K562 (cell line): ENCODE data around the gene ZNF646. TPM values are rescaled to one million over a fixed set of nuclear protein-coding genes. Genes with fewer than 3 reads are reported as not detected.

Experiments
- ATAC-seq: fragments of 200-7000 bp; cut with Tn5 transposase; 3 replicates; pipeline ENCODE4 v1.9.1; 2020; ENCODE audit warnings: moderate library complexity
- BruUV-seq: library from RNA; stranded (reverse); fragments of 400-500 nt; replicated peaks from 2 replicates; lab custom pipeline; 2021; lab: Mats Ljungman, UMichigan
- CTCF ChIA-PET: fragments of 300-600 bp; formaldehyde crosslinking; extraction: SDS; loops from one replicate; lab custom pipeline; 2021; ENCODE audit warnings: low intra/inter-chr PET ratio; lab: Yijun Ruan, JAX
- POLR2A ChIA-PET: fragments of 300-600, 350-650 bp; sonication (Branson Sonifier 250); formaldehyde crosslinking; extraction: SDS; loops from one replicate; lab custom pipeline; 2021; ENCODE audit warnings: antibody characterized with exemption, inconsistent platforms; lab: Yijun Ruan, JAX
- DNase-seq, 4 experiments: peaks; one replicate each; pipeline versions ENCODE4 v3.0.0 to v3.0.0-alpha.2; 2011 to 2018; ENCODE audit warnings: low spot score in 3 of 4, mixed read lengths in 3 of 4; ENCODE audit errors: extremely low read depth in 1 of 4
- FAIRE-seq: peaks from 2 replicates; lab custom pipeline; 2011; peaks lifted over from hg19 to GRCh38; lab: Jason Lieb, UNC
- H2AFZ ChIP-seq: 2 replicates; pipeline ENCODE4 v1.6.0; 2011; ENCODE audit warnings: low read depth, low read length, control low read depth, inconsistent platforms
- H3K27ac ChIP-seq: fragments of 200-600 bp; 3 replicates; pipeline ENCODE4 v1.8.0; 2011; ENCODE audit warnings: low read depth, mild to moderate bottlenecking, control low read depth, inconsistent platforms, low read length, moderate library complexity, mixed read lengths; ENCODE audit errors: extremely low read depth
- H3K27me3 ChIP-seq, 2 experiments: fragments of 300-600 bp in 1 of 2; 2 replicates in 1 of 2; 3 replicates in 1 of 2; pipeline versions ENCODE4 v1.6.0 to v1.8.0; 2011; ENCODE audit warnings: inconsistent platforms in 2 of 2, low read length in 2 of 2, mild to moderate bottlenecking in 1 of 2, mixed read lengths in 1 of 2, moderate library complexity in 1 of 2; ENCODE audit not compliant: control insufficient read depth in 2 of 2, insufficient read depth in 2 of 2
- H3K36me3 ChIP-seq: fragments of 300-600 bp; 3 replicates; pipeline ENCODE4 v1.8.0; 2011; ENCODE audit warnings: mild to moderate bottlenecking, low read length, inconsistent platforms; ENCODE audit not compliant: control insufficient read depth, insufficient read depth
- H3K4me1 ChIP-seq, 2 experiments: fragments of 200-600 bp in 1 of 2; replicated peaks in 1 of 2; 2 replicates in 1 of 2; 3 replicates in 1 of 2; pipeline versions ENCODE4 v1.5.1 to v1.8.0; 2011; ENCODE audit warnings: inconsistent platforms in 2 of 2, low read length in 2 of 2, mild to moderate bottlenecking in 1 of 2, mixed read lengths in 1 of 2, moderate library complexity in 1 of 2; ENCODE audit not compliant: control insufficient read depth in 2 of 2, insufficient read depth in 2 of 2
- H3K4me2 ChIP-seq: 2 replicates; pipeline ENCODE4 v1.6.1; 2011; ENCODE audit warnings: low read length, control low read depth, inconsistent platforms, mixed read lengths; ENCODE audit not compliant: insufficient read depth
- H3K4me3 ChIP-seq: fragments of 200-600 bp; sonication (generic), shearing (Covaris generic); 2 replicates; pipeline ENCODE4 v1.5.1; 2016; ENCODE audit warnings: control low read depth, inconsistent platforms
- H3K79me2 ChIP-seq: fragments of 200-600 bp; 3 replicates; pipeline ENCODE4 v1.8.0; 2011; ENCODE audit warnings: low read length, inconsistent platforms; ENCODE audit not compliant: control insufficient read depth, insufficient read depth
- H3K9ac ChIP-seq, 2 experiments: 2 replicates each; pipeline versions ENCODE4 v1.6.0 to v1.6.1; 2011; ENCODE audit warnings: low read depth in 2 of 2, low read length in 2 of 2, control low read depth in 1 of 2, inconsistent platforms in 1 of 2, mild to moderate bottlenecking in 1 of 2, mixed read lengths in 1 of 2; ENCODE audit not compliant: insufficient read depth in 1 of 2
- H3K9me1 ChIP-seq: one replicate; pipeline ENCODE4 v1.6.0; 2011; ENCODE audit warnings: inconsistent platforms, mild to moderate bottlenecking, low read length, moderate library complexity; ENCODE audit not compliant: control insufficient read depth, insufficient read depth
- H3K9me3 ChIP-seq: replicated peaks from 2 replicates; pipeline ENCODE4 v1.5.1; 2011; ENCODE audit warnings: low read depth, low read length, inconsistent platforms; ENCODE audit not compliant: control insufficient read depth, insufficient read depth
- H4K20me1 ChIP-seq: replicated peaks from 2 replicates; pipeline ENCODE4 v1.6.1; 2011; ENCODE audit warnings: low read length, inconsistent platforms, mixed read lengths; ENCODE audit not compliant: control insufficient read depth, insufficient read depth
- KLF1 ChIP-seq: fragments of 450-650 bp; IDR thresholded peaks from 2 replicates; pipeline ENCODE4 v1.6.1; 2016; ENCODE audit warnings: missing genetic modification characterization, missing compliant biosample characterization
- RBFOX2 ChIP-seq: fragments of 200-400 bp; formaldehyde crosslinking; IDR thresholded peaks from 2 replicates; pipeline ENCODE4 v1.6.1; 2017; ENCODE audit warnings: low read depth, mild to moderate bottlenecking, low read length, moderate library complexity
- SIRT6 ChIP-seq: IDR thresholded peaks from one replicate; pipeline ENCODE4 v1.6.1; 2012; ENCODE audit warnings: low read depth, mild to moderate bottlenecking, control low read depth, inconsistent platforms, low read length, moderate library complexity
- TCF7L2 ChIP-seq: fragments of 150-350 bp; IDR thresholded peaks from 2 replicates; pipeline ENCODE4 v1.6.1; 2016; ENCODE audit warnings: low read depth, mild to moderate bottlenecking, low read length, moderate library complexity
- ZFP36 ChIP-seq: fragments of 150-350 bp; IDR thresholded peaks from 2 replicates; pipeline ENCODE4 v1.6.1; 2018; ENCODE audit warnings: low read length, low read depth; ENCODE audit not compliant: partially characterized antibody
- ZNF124 ChIP-seq: sonication (generic); formaldehyde crosslinking; IDR thresholded peaks from 2 replicates; pipeline ENCODE4 v1.8.1; 2022; ENCODE audit warnings: missing genetic modification reagents
- ZNF224 ChIP-seq: sonication (generic); formaldehyde crosslinking; IDR thresholded peaks from 2 replicates; pipeline ENCODE4 v1.8.0; 2022; ENCODE audit warnings: mild to moderate bottlenecking, missing genetic modification reagents
- ZNF282 ChIP-seq: sonication (generic); formaldehyde crosslinking; IDR thresholded peaks from 2 replicates; pipeline ENCODE4 v1.8.1; 2023; ENCODE audit warnings: missing genetic modification reagents
- WGBS: fragments of 100-300 bp; shearing (Covaris generic); methylation state at CpG from one replicate; pipeline ENCODE4 v1.1.6; 2016; ENCODE audit warnings: low coverage, mixed read lengths; ENCODE audit not compliant: insufficient coverage; ENCODE audit errors: missing lambda C conversion rate; 5-methylcytosine and 5-hydroxymethylcytosine counted together
- in situ Hi-C: fragments of 300-500 bp; cut with MboI; formaldehyde crosslinking; loops from 4 replicates; pipeline ENCODE4 v1.15.0; 2018; ENCODE audit warnings: inconsistent platforms, mixed read lengths
- intact Hi-C: fragments of 100-400 bp; cut with micrococcal nuclease; formaldehyde crosslinking; loops from 2 replicates; pipeline ENCODE4 v1.14.2; 2022
- polyA plus RNA-seq, 8 experiments: library from polyadenylated mRNA; depleted of rRNA in 4 of 8; stranded (reverse) in 5 of 8; unstranded in 3 of 8; fragments of >200 nt; fragmentation: Nextera tagmentation in 2 of 8; fragmentation: Illumina TruSeq in 1 of 8; extraction: Ambion mirVana in 2 of 8; extraction: Trizol in 1 of 8; gene quantifications; 2 replicates each; pipeline versions ENCODE4 v1.2.1 to v1.2.3, GENCODE V29; 2011 to 2014; ENCODE audit warnings: inconsistent platforms in 1 of 8, missing spikeins in 1 of 8
- total RNA-seq, 7 experiments: library from RNA; depleted of rRNA in 6 of 7; stranded (reverse); fragments of >200 nt in 6 of 7; fragmentation: Illumina TruSeq in 2 of 7; extraction: Trizol in 2 of 7; gene quantifications; 2 replicates each; pipeline versions ENCODE4 v1.2.1 to v1.2.3, GENCODE V29; 2011 to 2021; ENCODE audit warnings: low replicate concordance in 1 of 7

Gene ZNF646
- total and polyA plus RNA-seq, 9 of the 15 experiments (the other 6 are each of a cell fraction or from before 2014, with no cell fraction given), result 0.08 to 20.6 (median 8.0) TPM

DNA sequence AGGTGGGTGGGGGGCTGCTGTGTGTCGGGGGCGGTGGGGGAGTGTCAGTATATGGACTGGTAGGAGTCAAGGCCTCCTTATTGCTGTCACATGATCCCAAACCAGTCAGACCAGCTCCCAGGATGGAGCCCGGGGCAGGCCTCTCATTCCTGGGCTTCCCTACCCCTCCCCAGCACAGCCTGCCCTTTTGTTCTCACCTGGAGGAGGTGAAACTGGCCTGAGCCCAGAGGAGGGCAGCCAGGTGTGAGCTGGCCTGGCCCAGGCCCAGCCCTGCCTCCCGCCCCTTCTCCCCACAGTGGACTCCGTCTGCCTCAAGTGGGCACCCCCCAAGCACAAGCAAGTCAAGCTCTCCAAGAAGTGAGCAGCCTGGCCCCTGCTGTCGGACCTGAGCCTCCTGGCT, 56.7 kb downstream of the ZNF646 start:
- 91% methylated on average over 2 of the region's 6 CpGs for WGBS
- DNase-seq, result no peak
- no TSS peak for BruUV-seq
- H3K9ac ChIP-seq, result no peak overlapping the region
- intact Hi-C loops, result no loop called here
- no peaks in the 10 kb centered on the region for H3K27me3 ChIP-seq
- no peaks in the 10 kb centered on the region for H4K20me1 ChIP-seq
- in situ Hi-C loops, result no loop called here
- ChIA-PET POLR2A (interaction anchor here (0.7 to 2.4 kb wide), 5 partner anchors 11 to 52 kb away, joined by 3 to 9 read pairs (median 4); partner anchors contain the start of genes FUS and KAT8), CTCF (no interaction called here)
- ATAC-seq, result no peak
- peaks cover 46 to 89% of the 10 kb centered on the region in 2 experiments for H3K4me1 ChIP-seq
- no peaks in the 10 kb centered on the region for H3K9me1 ChIP-seq
- H3K79me2 ChIP-seq, result no peaks in the 10 kb centered on the region
- no peak overlapping the region for H3K27ac ChIP-seq
- no peak overlapping the region for H3K4me2 ChIP-seq
- FAIRE-seq, result no peak
- H3K9me3 ChIP-seq, result no peaks in the 10 kb centered on the region
- peaks cover 56% of the 10 kb centered on the region; the same call in 2 of the 3 replicates for H3K36me3 ChIP-seq
- no peak overlapping the region for H2AFZ ChIP-seq
- TF ChIP-seq ZFP36 (no peak), RBFOX2 (peak; percentile 11; the same call in 1 of the 2 replicates), SIRT6 (no peak), ZNF224 (CRISPR knock-in tag) (no peak), ZNF124 (CRISPR knock-in tag) (no peak), ZNF282 (CRISPR knock-in tag) (no peak), KLF1 (tag) (no peak)
- TF ChIP-seq, all 486 proteins: peak for 1
- no peak overlapping the region for H3K4me3 ChIP-seq

DNA sequence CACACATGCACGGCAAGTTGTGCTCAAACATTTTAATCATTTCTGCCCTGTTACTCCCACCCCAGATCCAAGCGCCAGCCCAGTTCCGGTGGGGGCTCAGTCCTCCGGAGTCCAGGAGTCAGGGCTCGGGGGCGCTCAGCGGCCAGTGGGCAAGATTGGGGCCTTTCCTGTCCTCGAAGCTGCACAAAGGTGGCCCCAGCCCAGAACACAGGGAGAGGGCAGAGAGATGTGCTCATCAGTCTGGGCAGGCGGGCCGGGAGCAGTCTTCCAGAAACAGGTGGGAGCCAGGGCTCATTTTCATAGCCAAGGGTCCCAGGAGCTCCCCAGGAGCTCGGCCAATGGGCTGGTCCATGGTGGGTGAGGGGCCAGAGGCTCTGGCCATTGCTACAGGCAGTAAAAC, 57.2 kb downstream of the ZNF646 start:
- no peak overlapping the region for H3K27ac ChIP-seq

More for the DNA sequence above, 57.2 kb downstream of the ZNF646 start:
- H3K4me1 ChIP-seq, result peaks cover 50 to 94% of the 10 kb centered on the region in 2 experiments
- ChIA-PET CTCF (no interaction called here), POLR2A (interaction anchor here (0.7 to 2.4 kb wide), 6 partner anchors 9 to 51 kb away, joined by 3 to 9 read pairs (median 4); partner anchors contain the start of genes FUS and KAT8)
- BruUV-seq, result no TSS peak
- no peaks in the 10 kb centered on the region for H3K79me2 ChIP-seq
- DNase-seq (no peak), FAIRE-seq (no peak), ATAC-seq (no peak)
- no peak overlapping the region for H3K4me3 ChIP-seq
- no peaks in the 10 kb centered on the region for H3K9me3 ChIP-seq
- 0 out of 2 replicates have a peak, but pooled peaks have one; percentile 2 for TF ChIP-seq RBFOX2
- no peak for TF ChIP-seq TCF7L2
- intact Hi-C loops (no loop called here), in situ Hi-C loops (no loop called here)
- no peaks in the 10 kb centered on the region for H4K20me1 ChIP-seq
- 92% methylated on average over 10 of the region's 11 CpGs for WGBS
- H3K4me2 ChIP-seq, result no peak overlapping the region
- H2AFZ ChIP-seq, result no peak overlapping the region
- no peak overlapping the region for H3K9ac ChIP-seq
- H3K36me3 ChIP-seq, result peaks cover 52% of the 10 kb centered on the region; the same call in 2 of the 3 replicates
- H3K27me3 ChIP-seq, result no peaks in the 10 kb centered on the region
- no peaks in the 10 kb centered on the region for H3K9me1 ChIP-seq
